Prostate gland (tissue), 2 donors: ENCODE results near the gene TRMT1.

Experiments used
- POLR2A ChIP-seq: fragments of 450-650 bp; IDR thresholded peaks from one replicate; pipeline ENCODE4 v1.6.1; 2016; ENCODE audit warnings: antibody characterized with exemption, mild to moderate bottlenecking
- POLR2AphosphoS5 ChIP-seq: sonication (generic); formaldehyde crosslinking; IDR thresholded peaks from one replicate; pipeline ENCODE4 v1.6.1; 2017; ENCODE audit warnings: antibody characterized with exemption
- TF ChIP-seq, protein P1 (sequence below), 4 experiments: fragments of 200-600 bp in 2 of 4; fragments of 450-650 bp in 2 of 4; sonication (generic) in 2 of 4; IDR thresholded peaks; 1 replicate in 3 of 4; 2 replicates in 1 of 4; pipeline ENCODE4 v1.5.1; 2016 to 2019; ENCODE audit warnings: antibody characterized with exemption in 4 of 4, mild to moderate bottlenecking in 2 of 4, moderate library complexity in 2 of 4

DNA sequence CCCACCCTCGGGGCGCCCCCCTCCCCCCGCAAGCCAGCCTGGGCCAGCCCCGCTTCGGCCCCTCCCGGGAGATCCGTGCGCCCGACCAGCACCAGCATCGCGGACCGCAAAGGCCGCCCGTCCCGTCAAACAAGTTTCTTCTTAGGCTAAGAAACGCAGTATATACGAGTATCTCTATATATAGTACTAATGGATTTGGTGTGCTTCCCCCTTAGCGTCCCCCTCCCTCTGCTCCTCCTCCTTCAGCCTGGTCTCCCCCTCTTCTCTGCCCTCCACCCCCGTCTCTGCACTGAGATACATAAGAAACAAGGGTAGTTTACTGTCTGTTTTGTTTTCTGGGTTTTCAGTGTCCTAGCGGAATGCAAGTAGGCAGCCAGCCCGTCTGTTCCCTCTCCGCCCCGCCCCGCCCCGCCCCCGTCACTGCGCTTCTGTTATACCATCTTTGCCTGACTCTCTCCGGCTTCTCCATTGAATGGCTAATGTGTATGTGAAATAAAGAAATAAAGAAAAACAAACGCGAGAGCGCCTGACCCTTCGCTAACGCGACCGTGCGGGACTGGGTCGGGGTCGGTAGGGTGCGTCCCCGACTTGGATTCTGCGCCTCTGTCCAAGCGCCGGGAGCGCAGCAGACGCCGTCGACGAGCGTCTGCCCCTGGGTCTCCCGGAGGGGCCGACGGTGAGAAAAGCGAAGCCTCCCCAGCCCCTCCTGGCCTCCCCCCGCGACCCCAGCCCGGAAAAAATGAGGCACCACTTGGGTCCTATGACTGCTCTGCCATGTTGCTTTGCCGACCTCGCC is 18.1 kb downstream of the TRMT1 start:
- TF ChIP-seq POLR2A (no peak), POLR2AphosphoS5 (peak; percentile 38)
- TF ChIP-seq, protein P1, sequence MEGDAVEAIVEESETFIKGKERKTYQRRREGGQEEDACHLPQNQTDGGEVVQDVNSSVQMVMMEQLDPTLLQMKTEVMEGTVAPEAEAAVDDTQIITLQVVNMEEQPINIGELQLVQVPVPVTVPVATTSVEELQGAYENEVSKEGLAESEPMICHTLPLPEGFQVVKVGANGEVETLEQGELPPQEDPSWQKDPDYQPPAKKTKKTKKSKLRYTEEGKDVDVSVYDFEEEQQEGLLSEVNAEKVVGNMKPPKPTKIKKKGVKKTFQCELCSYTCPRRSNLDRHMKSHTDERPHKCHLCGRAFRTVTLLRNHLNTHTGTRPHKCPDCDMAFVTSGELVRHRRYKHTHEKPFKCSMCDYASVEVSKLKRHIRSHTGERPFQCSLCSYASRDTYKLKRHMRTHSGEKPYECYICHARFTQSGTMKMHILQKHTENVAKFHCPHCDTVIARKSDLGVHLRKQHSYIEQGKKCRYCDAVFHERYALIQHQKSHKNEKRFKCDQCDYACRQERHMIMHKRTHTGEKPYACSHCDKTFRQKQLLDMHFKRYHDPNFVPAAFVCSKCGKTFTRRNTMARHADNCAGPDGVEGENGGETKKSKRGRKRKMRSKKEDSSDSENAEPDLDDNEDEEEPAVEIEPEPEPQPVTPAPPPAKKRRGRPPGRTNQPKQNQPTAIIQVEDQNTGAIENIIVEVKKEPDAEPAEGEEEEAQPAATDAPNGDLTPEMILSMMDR (IDR thresholded peaks at IDR 0.05): no peak
